ENCODE results near the gene F9.

F9 gene

DNA sequence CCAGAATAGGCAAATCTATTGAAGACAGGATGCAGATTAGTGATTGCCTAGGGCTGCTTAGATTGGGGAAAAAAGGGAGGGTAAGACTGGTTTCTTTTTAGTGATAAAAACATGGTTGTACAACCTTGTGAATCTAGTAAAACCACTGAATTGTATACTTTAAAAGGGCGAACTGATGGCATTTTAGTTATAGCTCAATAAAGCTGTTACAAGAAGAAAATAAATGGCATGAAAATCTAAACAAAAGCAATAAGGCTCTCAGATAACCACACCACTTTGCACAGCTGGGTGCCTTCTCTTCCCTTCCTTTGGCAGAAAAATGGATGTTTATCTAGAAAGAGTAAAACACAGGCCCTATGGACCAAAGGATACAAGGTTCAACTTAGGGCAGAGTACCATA is 69.6 kb downstream of the F9 start:
- DNase-seq (ENCODE audit: low read depth), result no peak
